CD4-positive, CD25-positive, alpha-beta regulatory T cell (primary cell): ENCODE measurements around the gene COPS7B. TPM values are rescaled to one million over a fixed set of nuclear protein-coding genes. Genes with fewer than 3 reads are reported as not detected.

ENCODE experiments used
- ATAC-seq, 2 donors: fragments of 150-1000 bp; cut with Tn5 transposase; one replicate each; pipeline ENCODE4 v1.10.0; 2021; ENCODE audit warnings: low read depth in 2 of 2, moderate number of reproducible peaks in 2 of 2, moderate library complexity in 1 of 2
- DNase-seq, 3 donors: peaks; one replicate each; pipeline versions ENCODE4 v3.0.0 to v3.0.0-alpha.2; 2012 to 2022; ENCODE audit warnings: mixed read lengths in 1 of 3
- H3K27ac ChIP-seq: one replicate; pipeline ENCODE4 v1.7.0; 2013; ENCODE audit warnings: mild to moderate bottlenecking, low read length; ENCODE audit not compliant: insufficient read depth, poor library complexity, severe bottlenecking
- H3K27me3 ChIP-seq: one replicate; pipeline ENCODE4 v1.7.0; 2013; ENCODE audit warnings: low read length; ENCODE audit not compliant: control insufficient read depth, insufficient read depth
- H3K36me3 ChIP-seq: one replicate; pipeline ENCODE4 v1.7.0; 2013; ENCODE audit warnings: mild to moderate bottlenecking, low read length, moderate library complexity; ENCODE audit not compliant: control insufficient read depth, insufficient read depth
- H3K4me1 ChIP-seq: 2 replicates; pipeline ENCODE4 v1.7.0; 2013; ENCODE audit warnings: mild to moderate bottlenecking, low read length; ENCODE audit not compliant: insufficient read depth, control insufficient read depth, poor library complexity, severe bottlenecking
- H3K4me3 ChIP-seq: one replicate; pipeline ENCODE4 v1.7.0; 2013; ENCODE audit warnings: low read depth, mild to moderate bottlenecking, low read length, moderate library complexity
- H3K9me3 ChIP-seq, 2 experiments: 1 replicate in 1 of 2; 2 replicates in 1 of 2; pipeline ENCODE4 v1.7.0; 2013; ENCODE audit warnings: low read length in 2 of 2, mild to moderate bottlenecking in 1 of 2, moderate library complexity in 1 of 2; ENCODE audit not compliant: control insufficient read depth in 2 of 2
- H3K27ac Mint-ChIP-seq, 3 donors: one replicate each; pipeline ENCODE4 v1.8.0; 2020 to 2022; ENCODE audit warnings: mild to moderate bottlenecking in 3 of 3, mixed read lengths in 3 of 3, moderate library complexity in 2 of 3
- H3K27me3 Mint-ChIP-seq: one replicate; pipeline ENCODE4 v1.8.0; 2022; ENCODE audit warnings: mild to moderate bottlenecking, mixed read lengths
- H3K36me3 Mint-ChIP-seq: one replicate; pipeline ENCODE4 v1.8.0; 2020; ENCODE audit warnings: mixed read lengths
- H3K4me1 Mint-ChIP-seq, 4 donors: one replicate each; pipeline ENCODE4 v1.8.0; 2020 to 2022; ENCODE audit warnings: mixed read lengths in 4 of 4, mild to moderate bottlenecking in 1 of 4
- H3K4me3 Mint-ChIP-seq, 4 donors: one replicate each; pipeline ENCODE4 v1.8.0; 2020 to 2022; ENCODE audit warnings: mild to moderate bottlenecking in 4 of 4, mixed read lengths in 4 of 4, moderate library complexity in 3 of 4
- H3K9me3 Mint-ChIP-seq, 7 donors: one replicate each; pipeline ENCODE4 v1.8.0; 2020 to 2022; ENCODE audit warnings: mixed read lengths in 7 of 7, mild to moderate bottlenecking in 3 of 7, moderate library complexity in 2 of 7
- polyA plus RNA-seq, 4 donors: library from polyadenylated mRNA; unstranded; fragments of 300-500 nt; fragmentation: Illumina TruSeq; gene quantifications; one replicate each; pipeline ENCODE4 v1.2.3, GENCODE V29; 2021
- total RNA-seq: library from RNA; stranded (reverse); gene quantifications from one replicate; pipeline ENCODE4 v1.2.3, GENCODE V29; 2022

The COPS7B gene
- total and polyA plus RNA-seq, 5 donors from 2014 or later = 23.6 to 48.8 (median 30.6) TPM

DNA sequence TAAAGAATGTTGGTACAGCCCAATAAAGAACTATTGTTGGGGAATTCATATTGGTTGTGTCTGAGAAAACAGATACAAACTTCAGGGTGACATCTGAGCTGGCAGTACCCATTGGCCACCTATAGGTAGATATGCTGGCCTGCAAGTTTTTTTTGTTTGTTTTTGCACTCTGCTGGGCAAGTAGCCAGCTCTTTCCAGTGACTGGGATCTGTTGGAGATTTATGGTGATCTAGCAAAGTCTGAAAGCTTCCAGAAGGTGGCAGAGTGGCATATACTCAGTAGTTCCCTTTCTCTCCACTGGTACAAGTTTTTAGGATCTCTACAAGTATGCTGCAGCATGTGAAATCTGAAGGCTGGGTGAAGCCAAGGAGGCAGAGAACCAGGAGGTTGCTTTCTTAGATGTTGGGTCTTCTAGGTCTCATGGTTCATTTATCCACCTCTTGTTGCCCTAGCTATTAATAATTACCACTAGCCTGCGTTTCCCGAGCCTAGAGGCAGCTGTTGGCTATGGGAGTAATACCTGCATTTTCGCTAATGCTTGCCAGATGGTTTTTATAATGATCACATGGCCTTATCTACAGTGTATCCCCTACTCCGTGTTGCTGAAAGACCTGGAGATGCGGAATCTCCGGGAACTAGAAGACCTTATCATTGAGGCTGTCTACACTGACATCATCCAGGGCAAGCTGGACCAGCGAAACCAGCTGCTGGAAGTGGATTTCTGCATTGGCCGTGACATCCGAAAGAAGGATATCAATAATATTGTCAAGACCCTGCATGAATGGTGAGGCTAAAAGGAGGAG is 9.5 kb downstream of the COPS7B start:
- Mint-ChIP-seq H3K27ac (no peak overlapping the region), H3K4me1 (peaks cover 0 to 28% (median 8%) of the 10 kb centered on the region in 4 donors), H3K9me3 (no peaks in the 10 kb centered on the region), H3K36me3 (peaks cover 63% of the 10 kb centered on the region), H3K4me3 (peak overlapping the region in 1 of 4 donors; percentile 54), H3K27me3 (no peaks in the 10 kb centered on the region)
- no peak overlapping the region for H3K27ac ChIP-seq
- DNase-seq = no peak
- no peak for ATAC-seq
- H3K9me3 ChIP-seq = no peaks in the 10 kb centered on the region
- H3K4me3 ChIP-seq = no peak overlapping the region
- no peaks in the 10 kb centered on the region for H3K4me1 ChIP-seq
- H3K36me3 ChIP-seq = peaks cover 68% of the 10 kb centered on the region
- H3K27me3 ChIP-seq = no peaks in the 10 kb centered on the region

- no peaks in the 10 kb centered on the region for H3K4me1 ChIP-seq
- Mint-ChIP-seq H3K4me3 (no peak overlapping the region), H3K36me3 (peaks cover 49% of the 10 kb centered on the region), H3K27ac (no peak overlapping the region), H3K27me3 (no peaks in the 10 kb centered on the region), H3K4me1 (peaks cover 4 to 7% (median 6%) of the 10 kb centered on the region in 4 donors), H3K9me3 (no peaks in the 10 kb centered on the region)
- peaks cover 70% of the 10 kb centered on the region for H3K36me3 ChIP-seq
- H3K9me3 ChIP-seq = no peaks in the 10 kb centered on the region
- no peak for ATAC-seq
- H3K27me3 ChIP-seq = no peaks in the 10 kb centered on the region
- H3K27ac ChIP-seq = no peak overlapping the region
- peak in 1 of 3 donors; percentile 61 for DNase-seq
- H3K4me3 ChIP-seq = no peak overlapping the region
Observed at GRCh38 chr2:231800493-231801091, 14.3 kb downstream of the COPS7B start.

DNA sequence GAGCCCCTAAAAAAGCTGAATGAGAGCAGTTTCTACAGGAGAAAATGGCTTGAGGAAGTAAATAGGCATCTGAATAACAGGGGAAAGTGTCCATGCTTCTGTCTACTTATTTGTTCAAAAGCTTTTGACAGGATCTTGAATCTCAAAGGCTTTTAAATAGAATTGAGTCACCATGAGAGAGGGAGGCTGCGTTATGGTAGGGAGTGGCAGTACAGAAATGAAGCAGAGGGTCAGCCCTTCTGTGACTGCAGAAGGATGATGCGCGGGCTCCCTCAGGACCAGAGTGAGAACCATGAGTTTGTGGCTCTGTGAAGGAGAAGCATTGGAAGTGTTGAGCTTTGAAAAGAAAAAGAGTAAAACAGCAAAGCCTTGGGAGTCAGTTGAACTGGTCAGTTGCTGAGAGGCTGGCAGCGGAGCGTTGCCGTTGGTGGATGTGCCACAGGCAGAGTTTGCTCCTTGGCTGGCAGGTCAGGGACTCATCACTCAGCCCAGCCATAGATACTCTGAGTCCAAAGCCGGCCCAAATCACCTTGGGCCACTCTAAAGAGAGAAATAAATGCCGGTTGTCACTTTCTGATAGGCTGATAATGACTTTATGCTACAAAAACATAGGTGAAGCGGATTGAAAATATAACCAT is 17.4 kb downstream of the COPS7B start:
- Mint-ChIP-seq H3K4me3 (no peak overlapping the region), H3K27ac (peak overlapping the region in 1 of 3 donors; percentile 53), H3K9me3 (no peaks in the 10 kb centered on the region), H3K36me3 (peaks cover 38% of the 10 kb centered on the region), H3K4me1 (peaks cover 0 to 9% (median 3%) of the 10 kb centered on the region in 4 donors), H3K27me3 (no peaks in the 10 kb centered on the region)
- Histone ChIP-seq H3K27me3 (no peaks in the 10 kb centered on the region), H3K27ac (no peak overlapping the region), H3K9me3 (no peaks in the 10 kb centered on the region), H3K36me3 (peaks cover 77% of the 10 kb centered on the region), H3K4me3 (no peak overlapping the region), H3K4me1 (no peaks in the 10 kb centered on the region)
- DNase-seq (no peak), ATAC-seq (no peak)

GRCh38 chr2:231807020-231807419 is 20.8 kb downstream of the COPS7B start:
- Histone ChIP-seq H3K9me3 (no peaks in the 10 kb centered on the region), H3K27me3 (no peaks in the 10 kb centered on the region), H3K36me3 (peaks cover 66% of the 10 kb centered on the region), H3K4me3 (no peak overlapping the region), H3K4me1 (no peaks in the 10 kb centered on the region), H3K27ac (no peak overlapping the region)
- Mint-ChIP-seq H3K4me1 (peaks cover 0 to 9% (median 3%) of the 10 kb centered on the region in 4 donors), H3K4me3 (no peak overlapping the region), H3K27ac (no peak overlapping the region), H3K27me3 (no peaks in the 10 kb centered on the region), H3K36me3 (peaks cover 40% of the 10 kb centered on the region), H3K9me3 (no peaks in the 10 kb centered on the region)
- no peak for DNase-seq
- ATAC-seq = no peak

DNA sequence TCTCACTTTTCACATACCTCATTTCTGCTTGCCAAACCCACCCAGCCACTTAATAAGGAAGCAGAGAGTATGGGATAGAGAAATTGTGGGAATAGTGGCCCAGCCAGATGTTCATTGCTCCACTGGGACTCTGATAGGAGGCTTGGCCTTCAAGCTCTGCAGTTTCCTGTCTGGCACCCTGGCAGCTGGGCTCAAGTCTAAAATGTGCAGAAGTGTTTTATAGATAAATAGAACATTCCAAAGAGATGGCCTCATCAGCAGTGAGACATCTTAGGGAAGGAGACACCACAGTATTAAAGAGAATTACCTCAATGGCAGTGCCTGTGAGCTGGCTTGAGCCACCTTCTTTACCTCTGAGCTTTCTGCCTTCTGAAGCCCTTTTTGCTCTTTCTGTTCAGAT is 24.7 kb downstream of the COPS7B start:
- ATAC-seq (no peak), DNase-seq (no peak)
- Mint-ChIP-seq H3K4me3 (no peak overlapping the region), H3K27me3 (no peaks in the 10 kb centered on the region), H3K4me1 (peaks cover 0 to 6% (median under 1%) of the 10 kb centered on the region in 4 donors), H3K36me3 (peaks cover 47% of the 10 kb centered on the region), H3K27ac (no peak overlapping the region), H3K9me3 (no peaks in the 10 kb centered on the region)
- Histone ChIP-seq H3K4me1 (no peaks in the 10 kb centered on the region), H3K9me3 (no peaks in the 10 kb centered on the region), H3K27ac (no peak overlapping the region), H3K4me3 (no peak overlapping the region), H3K36me3 (peaks cover 46% of the 10 kb centered on the region), H3K27me3 (no peaks in the 10 kb centered on the region)

- Mint-ChIP-seq H3K4me1 (peaks cover 0 to 6% (median under 1%) of the 10 kb centered on the region in 4 donors), H3K36me3 (peaks cover 19% of the 10 kb centered on the region), H3K4me3 (no peak overlapping the region), H3K9me3 (peaks cover 0 to 4% (median 0%) of the 10 kb centered on the region in 7 donors), H3K27ac (no peak overlapping the region), H3K27me3 (peaks cover 4% of the 10 kb centered on the region)
- H3K27ac ChIP-seq = no peak overlapping the region
- no peak overlapping the region for H3K4me3 ChIP-seq
- H3K27me3 ChIP-seq = no peaks in the 10 kb centered on the region
- no peak for DNase-seq
- H3K4me1 ChIP-seq = no peaks in the 10 kb centered on the region
- no peak for ATAC-seq
- H3K36me3 ChIP-seq = peaks cover 5% of the 10 kb centered on the region
- H3K9me3 ChIP-seq = no peaks in the 10 kb centered on the region
Observed at GRCh38 chr2:231816327-231817026, 30.2 kb downstream of the COPS7B start.

DNA sequence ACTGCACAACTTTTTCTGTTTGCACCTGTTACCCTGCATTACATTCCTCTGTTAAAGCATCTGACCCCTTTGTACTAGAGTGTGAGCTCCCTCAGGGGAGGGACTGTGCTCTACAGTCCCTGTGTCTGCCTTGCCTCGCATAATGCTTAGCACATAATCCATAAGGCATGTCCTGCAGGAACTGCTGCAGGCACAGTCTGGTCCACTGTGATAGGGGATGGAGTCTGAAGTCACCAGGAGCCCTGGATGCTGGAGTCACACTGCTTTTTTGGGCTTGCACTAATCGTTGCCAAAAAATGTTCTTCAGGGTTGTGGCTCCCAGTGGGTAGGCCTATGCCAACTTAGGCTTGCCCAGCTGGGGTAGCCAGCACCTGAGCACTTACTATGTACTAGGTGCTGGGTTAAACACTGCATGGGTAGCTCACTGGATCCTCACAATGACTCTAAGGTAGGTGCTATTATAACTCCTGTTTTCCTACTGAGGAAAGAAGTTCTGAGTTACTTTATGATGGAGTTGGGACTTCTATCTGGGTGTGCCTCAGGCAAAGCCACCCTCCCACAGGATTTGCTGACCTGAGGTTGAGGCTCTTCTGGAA is 33.3 kb downstream of the COPS7B start:
- Histone ChIP-seq H3K27ac (no peak overlapping the region), H3K4me3 (no peak overlapping the region)
- H3K27me3 Mint-ChIP-seq = peaks cover 4% of the 10 kb centered on the region

More for the DNA sequence above, 33.3 kb downstream of the COPS7B start:
- DNase-seq = no peak
- Histone ChIP-seq H3K4me1 (no peaks in the 10 kb centered on the region), H3K9me3 (no peaks in the 10 kb centered on the region), H3K36me3 (no peaks in the 10 kb centered on the region), H3K27me3 (peaks cover 2% of the 10 kb centered on the region)
- Mint-ChIP-seq H3K9me3 (peaks cover 0 to 4% (median 2%) of the 10 kb centered on the region in 7 donors), H3K4me3 (no peak overlapping the region), H3K4me1 (peaks cover 0 to 2% (median 0%) of the 10 kb centered on the region in 4 donors), H3K36me3 (peaks cover 4% of the 10 kb centered on the region), H3K27ac (no peak overlapping the region)
- no peak for ATAC-seq
